D721Med (cell line): ENCODE measurements around the gene CCL7.

Experiments used
- DNase-seq: peaks from one replicate; pipeline ENCODE4 v3.0.0; 2011; ENCODE audit warnings: low spot score; ENCODE audit not compliant: insufficient read length
- FAIRE-seq: peaks from 2 replicates; lab custom pipeline; 2011; peaks lifted over from hg19 to GRCh38; lab: Jason Lieb, UNC
- CTCF ChIP-seq: IDR thresholded peaks from 2 replicates; pipeline ENCODE4 v1.5.1; 2012; ENCODE audit warnings: mild to moderate bottlenecking, control low read depth; ENCODE audit not compliant: insufficient read depth; ENCODE audit errors: missing control alignments

CCL7 gene

GRCh38 chr17:34269969-34270368 lies at the start of gene CCL7:
CCL7 (plus strand) TSS chr17:34270221; CDS start chr17:34270291, 70 bp downstream.
- FAIRE-seq (no peak), DNase-seq (no peak)
- TF ChIP-seq CTCF: no peak

GRCh38 chr17:34220752-34221395 lies 49.1 kb upstream of the CCL7 start:
- FAIRE-seq: no peak
- TF ChIP-seq CTCF: no peak
- no peak for DNase-seq

DNA sequence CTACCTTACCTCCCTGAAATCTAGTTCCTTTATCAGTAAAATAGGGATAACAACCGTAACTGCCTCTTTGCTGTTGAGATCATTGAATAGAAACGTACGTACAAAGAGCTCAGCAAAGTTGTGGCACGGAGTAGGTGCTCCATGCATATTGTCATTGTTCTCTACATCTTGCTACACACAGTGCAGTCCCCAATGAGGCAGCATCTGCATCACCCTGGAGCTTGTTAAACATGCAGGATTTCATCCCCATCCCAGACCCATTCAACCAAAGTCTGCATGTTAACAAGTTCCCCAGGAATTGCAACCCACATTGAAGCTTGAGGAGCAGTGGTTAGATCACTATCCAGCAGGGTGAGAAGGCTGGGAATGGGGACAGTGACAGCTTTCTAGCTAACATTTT lies 48.6 kb upstream of the CCL7 start:
- no peak for TF ChIP-seq CTCF
- no peak for FAIRE-seq
- no peak for DNase-seq

GRCh38 chr17:34222722-34223497 lies 47.1 kb upstream of the CCL7 start:
- FAIRE-seq: no peak

DNA sequence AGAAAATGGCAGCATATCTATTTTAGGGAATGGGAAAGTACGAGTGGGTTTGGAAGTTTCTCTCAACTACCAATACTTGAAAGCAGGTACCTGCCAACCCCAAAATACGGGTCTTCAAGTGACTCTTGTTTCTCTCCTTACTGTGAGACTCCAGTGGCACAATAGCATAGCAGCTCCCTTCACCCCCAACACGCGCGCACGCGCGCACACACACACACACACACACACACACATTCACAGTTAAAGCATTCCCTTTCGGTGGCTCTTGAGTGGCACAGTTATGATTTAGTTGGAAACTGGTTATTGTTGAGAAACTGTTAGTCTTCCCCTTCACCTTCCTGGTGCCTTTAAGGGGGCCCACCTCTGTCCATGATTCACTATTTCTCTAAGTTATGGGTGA lies 45.0 kb upstream of the CCL7 start:
- DNase-seq (no peak), FAIRE-seq (no peak)
- no peak for TF ChIP-seq CTCF

More at GRCh38 chr17:34222722-34223497, 47.1 kb upstream of the CCL7 start:
- TF ChIP-seq CTCF: no peak
- no peak for DNase-seq

DNA sequence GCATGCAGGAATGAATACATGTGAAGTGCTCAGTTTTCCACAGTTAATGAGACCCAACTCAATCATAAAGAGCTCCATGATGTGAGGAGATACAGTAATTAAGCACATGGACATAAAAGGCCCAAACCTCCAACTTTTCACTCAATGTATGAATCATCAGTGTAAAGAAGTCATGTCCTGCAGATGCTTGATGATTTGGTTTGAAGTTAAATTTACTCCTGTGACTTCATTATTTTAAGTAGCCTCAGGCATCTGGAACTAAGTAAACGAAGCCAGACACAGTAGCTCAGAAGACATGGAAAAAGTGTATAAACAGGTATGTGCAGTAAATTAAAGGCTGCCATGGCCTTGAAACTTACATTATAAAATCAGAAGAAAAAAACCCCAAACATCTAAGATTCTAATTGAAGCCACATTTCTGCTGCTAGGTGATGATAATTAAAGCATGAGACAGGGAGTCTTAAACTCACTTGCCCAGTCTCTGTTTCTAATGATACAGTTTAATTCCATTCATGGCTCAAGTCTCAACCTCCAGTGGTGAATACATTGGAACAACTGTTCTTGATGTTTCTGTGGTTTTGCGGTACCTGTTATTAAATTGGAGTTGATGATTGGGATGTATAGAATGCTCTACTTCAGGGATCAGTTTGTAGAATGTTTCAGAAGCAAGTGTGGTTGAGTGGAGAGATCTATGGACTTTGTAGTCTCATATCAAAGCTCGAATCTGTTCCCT lies 43.8 kb upstream of the CCL7 start:
- DNase-seq: no peak
- no peak for TF ChIP-seq CTCF

More for the DNA sequence above, 43.8 kb upstream of the CCL7 start:
- no peak for FAIRE-seq
